Ishikawa (cell line): Measurements from ENCODE around the gene RAB8A.

Experiments used
- CEBPB ChIP-seq: IDR thresholded peaks from 2 replicates; pipeline ENCODE4 v1.6.1; 2012
- CREB1 ChIP-seq: IDR thresholded peaks from 2 replicates; pipeline ENCODE4 v1.6.1; 2012; ENCODE audit warnings: low read depth
- EGR1 ChIP-seq: IDR thresholded peaks from 2 replicates; pipeline ENCODE4 v1.6.1; 2012
- EP300 ChIP-seq: IDR thresholded peaks from 2 replicates; pipeline ENCODE4 v1.6.1; 2012; ENCODE audit warnings: borderline replicate concordance
- MAX ChIP-seq: IDR thresholded peaks from 2 replicates; pipeline ENCODE4 v1.6.1; 2012
- NFIC ChIP-seq: IDR thresholded peaks from 2 replicates; pipeline ENCODE4 v1.6.1; 2012
- RAD21 ChIP-seq: IDR thresholded peaks from 2 replicates; pipeline ENCODE4 v1.6.1; 2012; ENCODE audit warnings: low read depth
- REST ChIP-seq: IDR thresholded peaks from 2 replicates; pipeline ENCODE4 v1.6.1; 2012; ENCODE audit warnings: low read depth, mild to moderate bottlenecking
- TAF1 ChIP-seq: IDR thresholded peaks from 2 replicates; pipeline ENCODE4 v1.6.1; 2012; ENCODE audit warnings: low read depth, mild to moderate bottlenecking
- TCF12 ChIP-seq: IDR thresholded peaks from 2 replicates; pipeline ENCODE4 v1.6.1; 2012; ENCODE audit warnings: low read depth
- TEAD4 ChIP-seq: IDR thresholded peaks from 2 replicates; pipeline ENCODE4 v1.6.1; 2012
- USF1 ChIP-seq: IDR thresholded peaks from 2 replicates; pipeline ENCODE4 v1.6.1; 2012
- YY1 ChIP-seq: IDR thresholded peaks from 2 replicates; pipeline ENCODE4 v1.6.1; 2012; ENCODE audit warnings: low read depth
- ZBTB7A ChIP-seq: IDR thresholded peaks from 2 replicates; pipeline ENCODE4 v1.6.1; 2012; ENCODE audit warnings: low read depth

Gene RAB8A

GRCh38 chr19:16153582-16154336, 42.1 kb downstream of the RAB8A start:
- TF ChIP-seq REST = no peak
- no peak for TF ChIP-seq YY1
- no peak for TF ChIP-seq USF1
- TF ChIP-seq TCF12 = no peak
- TF ChIP-seq RAD21 = no peak
- TF ChIP-seq MAX = no peak
- TF ChIP-seq CEBPB = no peak

GRCh38 chr19:16154557-16154956, 42.9 kb downstream of the RAB8A start:
- TF ChIP-seq EP300 (no peak), TCF12 (no peak), TEAD4 (no peak), ZBTB7A (no peak), RAD21 (no peak), TAF1 (no peak), MAX (no peak), USF1 (no peak)

- TF ChIP-seq CREB1 (no peak), TAF1 (no peak), EGR1 (no peak), MAX (no peak), EP300 (no peak), ZBTB7A (no peak), USF1 (no peak), CEBPB (no peak), NFIC (no peak), YY1 (no peak), REST (no peak)
Measured at GRCh38 chr19:16155128-16155527, 43.4 kb downstream of the RAB8A start.

- TF ChIP-seq USF1 (no peak), NFIC (no peak), EGR1 (no peak), YY1 (no peak), TCF12 (no peak), REST (no peak)
Measured at GRCh38 chr19:16156904-16157303, 45.2 kb downstream of the RAB8A start.
